Gastroesophageal sphincter (tissue), 3 donors: Measurements from ENCODE around the gene NPPA.

Experiments used
- CTCF ChIP-seq, 4 experiments: fragments of 200-600 bp in 2 of 4; fragments of 450-650 bp in 2 of 4; sonication (generic) in 1 of 4; IDR thresholded peaks; one replicate each; pipeline ENCODE4 v1.5.1; 2017 to 2019; ENCODE audit warnings: antibody characterized with exemption in 4 of 4, mild to moderate bottlenecking in 2 of 4, moderate library complexity in 2 of 4
- EP300 ChIP-seq: sonication (generic); formaldehyde crosslinking; IDR thresholded peaks from one replicate; pipeline ENCODE4 v1.6.1; 2017; ENCODE audit warnings: antibody characterized with exemption, mild to moderate bottlenecking
- POLR2A ChIP-seq, 2 donors: fragments of 450-650 bp; IDR thresholded peaks; one replicate each; pipeline ENCODE4 v1.6.1; 2017; ENCODE audit warnings: antibody characterized with exemption in 2 of 2, mild to moderate bottlenecking in 2 of 2, moderate library complexity in 1 of 2
- POLR2AphosphoS5 ChIP-seq: sonication (generic); formaldehyde crosslinking; IDR thresholded peaks from one replicate; pipeline ENCODE4 v1.6.1; 2017; ENCODE audit warnings: antibody characterized with exemption

- TF ChIP-seq CTCF (IDR thresholded peaks at IDR 0.05) (no peak), POLR2A (IDR thresholded peaks at IDR 0.05) (no peak), POLR2AphosphoS5 (no peak), EP300 (no peak)
These were observed 14.1 kb downstream of the NPPA start for GRCh38 chr1:11833497-11833896.
